Sigmoid colon (tissue), 7 donors: ENCODE measurements around the gene RMRP. TPM values are rescaled to one million over a fixed set of nuclear protein-coding genes. Genes with fewer than 3 reads are reported as not detected.

Experiments used
- DNase-seq: peaks from one replicate; pipeline ENCODE4 v3.0.0-alpha.2; 2019
- H3K27ac ChIP-seq, 4 donors: fragments of 200-600 bp; sonication (generic); one replicate each; pipeline ENCODE4 v1.5.1; 2016 to 2019; ENCODE audit warnings: mild to moderate bottlenecking in 1 of 4
- H3K27me3 ChIP-seq, 3 donors: fragments of 200-600 bp; sonication (generic); one replicate each; pipeline ENCODE4 v1.5.1; 2019; ENCODE audit warnings: mild to moderate bottlenecking in 1 of 3
- H3K36me3 ChIP-seq, 4 donors: fragments of 200-600 bp; sonication (generic); one replicate each; pipeline ENCODE4 v1.5.1; 2016 to 2019
- H3K4me1 ChIP-seq, 4 donors: fragments of 200-600 bp; sonication (generic); one replicate each; pipeline ENCODE4 v1.5.1; 2017 to 2019
- H3K4me3 ChIP-seq, 4 donors: fragments of 200-600 bp; sonication (generic); one replicate each; pipeline ENCODE4 v1.5.1; 2017 to 2019; ENCODE audit warnings: mild to moderate bottlenecking in 2 of 4, moderate library complexity in 1 of 4
- H3K9me3 ChIP-seq, 4 donors: fragments of 200-600 bp in 3 of 4; sonication (generic) in 3 of 4; one replicate each; pipeline versions ENCODE4 v1.5.1 to v1.6.1; 2013 to 2019
- CTCF ChIP-seq, 4 experiments: fragments of 450-650 bp in 3 of 4; fragments of 200-600 bp in 1 of 4; IDR thresholded peaks; one replicate each; pipeline ENCODE4 v1.5.1; 2016 to 2019; ENCODE audit warnings: antibody characterized with exemption in 4 of 4, mild to moderate bottlenecking in 3 of 4, moderate library complexity in 2 of 4
- EP300 ChIP-seq, 4 donors: sonication (generic); formaldehyde crosslinking; IDR thresholded peaks; one replicate each; pipeline ENCODE4 v1.6.1; 2017; ENCODE audit warnings: antibody characterized with exemption in 4 of 4
- POLR2A ChIP-seq, 2 donors: fragments of 450-650 bp; IDR thresholded peaks; one replicate each; pipeline ENCODE4 v1.6.1; 2016; ENCODE audit warnings: antibody characterized with exemption in 2 of 2, mild to moderate bottlenecking in 2 of 2, moderate library complexity in 2 of 2
- POLR2AphosphoS5 ChIP-seq, 4 donors: sonication (generic); formaldehyde crosslinking; IDR thresholded peaks; one replicate each; pipeline ENCODE4 v1.6.1; 2017; ENCODE audit warnings: antibody characterized with exemption in 4 of 4
- WGBS, 2 donors: extraction: QIAGEN DNeasy Blood & Tissue Kit; methylation state at CpG; one replicate each; pipeline ENCODE4 v1.1.7; 2013; 5-methylcytosine and 5-hydroxymethylcytosine counted together
- intact Hi-C: fragments of 100-400 bp; cut with DNase I; formaldehyde crosslinking; loops from one replicate; pipeline ENCODE4 v1.15.1; 2023
- polyA plus RNA-seq, 3 donors: library from polyadenylated mRNA; stranded (reverse); fragments of 200-250 nt; gene quantifications; one replicate each; pipeline ENCODE4 v1.2.3, GENCODE V29; 2013
- total RNA-seq, 4 donors: library from RNA; depleted of rRNA; stranded (reverse); fragments of >200 nt; gene quantifications; one replicate each; pipeline ENCODE4 v1.1.0, GENCODE V29; 2016
- donor health status: healthy with polysubstance abuse.
- donor health status: Bipolar disorder and iron deficiency.
- donor health status: healthy.

Gene RMRP
- total and polyA plus RNA-seq, 7 donors = 480 to 26,387 (median 4,377) TPM; not detected in 2

GRCh38 chr9:35697486-35697885 lies 39.7 kb upstream of the RMRP start:
- intact Hi-C loops = no loop called here
- no peaks in the 10 kb centered on the region for H3K27me3 ChIP-seq
- H3K36me3 ChIP-seq = peaks cover 53 to 71% (median 57%) of the 10 kb centered on the region in 4 donors
- peak overlapping the region; percentile 95 to 100 (median 98) for H3K27ac ChIP-seq
- TF ChIP-seq CTCF (IDR thresholded peaks at IDR 0.05) (no peak), POLR2AphosphoS5 (IDR thresholded peaks at IDR 0.05) (no peak), POLR2A (IDR thresholded peaks at IDR 0.05) (no peak), EP300 (IDR thresholded peaks at IDR 0.05) (no peak)
- H3K4me1 ChIP-seq = peaks cover 0 to 42% (median 24%) of the 10 kb centered on the region in 4 donors
- WGBS, 2 donors = 85 to 87% methylated on average over 14 of the region's 14 CpGs
- peak; percentile 62 for DNase-seq
- no peak overlapping the region for H3K4me3 ChIP-seq
- no peaks in the 10 kb centered on the region for H3K9me3 ChIP-seq

- Histone ChIP-seq H3K27ac (peak overlapping the region; percentile 95 to 100 (median 98)), H3K4me1 (peaks cover 0 to 49% (median 32%) of the 10 kb centered on the region in 4 donors), H3K4me3 (no peak overlapping the region), H3K36me3 (peaks cover 45 to 62% (median 49%) of the 10 kb centered on the region in 4 donors), H3K9me3 (no peaks in the 10 kb centered on the region), H3K27me3 (no peaks in the 10 kb centered on the region)
- 38 to 49% methylated on average over 9 of the region's 9 CpGs for WGBS, 2 donors
- DNase-seq = peak; percentile 78
- intact Hi-C loops = no loop called here
- TF ChIP-seq EP300 (IDR thresholded peaks at IDR 0.05) (peak in 3 of 4 donors; percentile 52 to 79 (median 76)), CTCF (IDR thresholded peaks at IDR 0.05) (peak in 3 of 4 experiments; percentile 88 to 95 (median 94)), POLR2A (IDR thresholded peaks at IDR 0.05) (no peak), POLR2AphosphoS5 (IDR thresholded peaks at IDR 0.05) (peak; percentile 5 to 62 (median 41))
Measured at GRCh38 chr9:35696520-35697215, 38.8 kb upstream of the RMRP start.

GRCh38 chr9:35695943-35696401 lies 38.2 kb upstream of the RMRP start:
- Histone ChIP-seq H3K27me3 (no peaks in the 10 kb centered on the region), H3K27ac (peak overlapping the region; percentile 95 to 100 (median 98)), H3K36me3 (peaks cover 38 to 55% (median 42%) of the 10 kb centered on the region in 4 donors), H3K4me3 (no peak overlapping the region), H3K9me3 (no peaks in the 10 kb centered on the region), H3K4me1 (peaks cover 0 to 54% (median 36%) of the 10 kb centered on the region in 4 donors)
- intact Hi-C loops = no loop called here
- WGBS, 2 donors = 49 to 83% methylated on average over 3 of the region's 3 CpGs
- DNase-seq = peak; percentile 52
- TF ChIP-seq POLR2A (IDR thresholded peaks at IDR 0.05) (no peak), EP300 (IDR thresholded peaks at IDR 0.05) (no peak), POLR2AphosphoS5 (IDR thresholded peaks at IDR 0.05) (no peak), CTCF (IDR thresholded peaks at IDR 0.05) (no peak)

GRCh38 chr9:35691757-35692301 lies 34.0 kb upstream of the RMRP start:
- Histone ChIP-seq H3K4me3 (peak overlapping the region; percentile 88 to 97 (median 94)), H3K4me1 (peaks cover 0 to 50% (median 28%) of the 10 kb centered on the region in 4 donors), H3K27ac (peak overlapping the region; percentile 95 to 100 (median 98)), H3K9me3 (no peaks in the 10 kb centered on the region), H3K27me3 (no peaks in the 10 kb centered on the region), H3K36me3 (peaks cover 0 to 32% (median 12%) of the 10 kb centered on the region in 4 donors)
- peak; percentile 83 for DNase-seq
- intact Hi-C loops = no loop called here
- TF ChIP-seq CTCF (IDR thresholded peaks at IDR 0.05) = peak in 1 of 4 experiments; percentile 9
- peak in 3 of 4 donors; percentile 11 to 63 (median 57) for TF ChIP-seq POLR2AphosphoS5 (IDR thresholded peaks at IDR 0.05)
- TF ChIP-seq EP300 (IDR thresholded peaks at IDR 0.05) = peak in 3 of 4 donors; percentile 27 to 79 (median 50)
- no peak for TF ChIP-seq POLR2A (IDR thresholded peaks at IDR 0.05)
- 85 to 86% methylated on average over 13 of the region's 13 CpGs for WGBS, 2 donors
